PC-3 (cell line): ENCODE results near the gene ETV5. TPM values are rescaled to one million over a fixed set of nuclear protein-coding genes. Genes with fewer than 3 reads are reported as not detected.
A peak's percentile ranks its signal among the peaks of the same experiment; 100 is the strongest.

Experiments
- ATAC-seq: fragments of 200-7000 bp; cut with Tn5 transposase; 2 replicates; pipeline ENCODE4 v1.9.1; 2020; ENCODE audit warnings: mild to moderate bottlenecking, moderate library complexity
- BruUV-seq: library from RNA; stranded (reverse); fragments of 400-500 nt; replicated peaks from 2 replicates; lab custom pipeline; 2021; lab: Mats Ljungman, UMichigan
- CTCF ChIA-PET: fragments of 300-600 bp; sonication (Branson Sonifier 250); formaldehyde crosslinking; loops from one replicate; lab custom pipeline; 2022; ENCODE audit warnings: antibody characterized with exemption; lab: Charles Lee
- POLR2A ChIA-PET: fragments of 300-600 bp; sonication (Branson Sonifier 250); formaldehyde crosslinking; loops from one replicate; lab custom pipeline; 2022; ENCODE audit warnings: antibody characterized with exemption; ENCODE audit not compliant: unreplicated experiment; lab: Charles Lee
- DNase-seq: peaks from one replicate; pipeline ENCODE4 v3.0.0-alpha.2; 2015
- H2AFZ ChIP-seq: fragments of 300-600 bp; sonication (generic); 2 replicates; pipeline ENCODE4 v1.6.0; 2016; ENCODE audit warnings: antibody characterized with exemption, low read length
- H3F3A ChIP-seq: fragments of 300-600 bp; sonication (generic); one replicate; pipeline ENCODE4 v1.6.0; 2017; ENCODE audit warnings: antibody characterized with exemption, low read length, control low read depth, mild to moderate bottlenecking; ENCODE audit not compliant: unreplicated experiment
- H3K27ac ChIP-seq: fragments of 300-600 bp; sonication (generic); 2 replicates; pipeline ENCODE4 v1.5.1; 2016; ENCODE audit warnings: mild to moderate bottlenecking, low read length
- H3K27me3 ChIP-seq: fragments of 300-600 bp; sonication (generic); 2 replicates; pipeline ENCODE4 v1.6.1; 2016; ENCODE audit warnings: low read length, mixed read lengths
- H3K36me3 ChIP-seq: fragments of 300-600 bp; sonication (generic); 2 replicates; pipeline ENCODE4 v1.6.1; 2016; ENCODE audit warnings: low read depth, mixed run types, low read length, mixed read lengths
- H3K4me1 ChIP-seq: fragments of 300-600 bp; sonication (generic); 2 replicates; pipeline ENCODE4 v1.5.1; 2016; ENCODE audit warnings: low read length; ENCODE audit not compliant: insufficient read depth
- H3K4me2 ChIP-seq: fragments of 300-600 bp; sonication (generic); 2 replicates; pipeline ENCODE4 v1.6.0; 2016; ENCODE audit warnings: low read length
- H3K4me3 ChIP-seq: fragments of 300-600 bp; sonication (generic); 2 replicates; pipeline ENCODE4 v1.5.1; 2016; ENCODE audit warnings: mild to moderate bottlenecking, low read length, mixed read lengths
- H3K79me2 ChIP-seq: fragments of 300-600 bp; sonication (generic); 2 replicates; pipeline ENCODE4 v1.6.1; 2017; ENCODE audit warnings: low read length, mixed read lengths
- H3K9ac ChIP-seq: fragments of 300-600 bp; sonication (generic); 2 replicates; pipeline ENCODE4 v1.6.0; 2016; ENCODE audit warnings: mild to moderate bottlenecking, low read length
- H3K9me2 ChIP-seq: fragments of 300-600 bp; sonication (generic); replicated peaks from 2 replicates; pipeline ENCODE4 v1.6.1; 2016; ENCODE audit warnings: mixed run types, low read length, mixed read lengths
- H3K9me3 ChIP-seq: fragments of 300-600 bp; sonication (generic); 2 replicates; pipeline ENCODE4 v1.6.1; 2016; ENCODE audit warnings: low read length, mixed read lengths
- H4K20me1 ChIP-seq: fragments of 300-600 bp; sonication (generic); 2 replicates; pipeline ENCODE4 v1.6.1; 2016; ENCODE audit warnings: low read length, mixed read lengths
- EZH2 ChIP-seq: fragments of 300-600 bp; sonication (generic); IDR thresholded peaks from one replicate; pipeline ENCODE4 v1.6.1; 2017; ENCODE audit warnings: antibody characterized with exemption, mild to moderate bottlenecking, low read length; ENCODE audit not compliant: unreplicated experiment
- EZH2phosphoT487 ChIP-seq: fragments of 300-600 bp; sonication (generic); IDR thresholded peaks from 2 replicates; pipeline ENCODE4 v1.6.1; 2018; ENCODE audit warnings: mild to moderate bottlenecking, antibody characterized with exemption, low read length, borderline replicate concordance
- intact Hi-C: fragments of 100-400 bp; cut with micrococcal nuclease; formaldehyde crosslinking; loops from 2 replicates; pipeline ENCODE4 v1.9.0; 2023
- total RNA-seq: library from RNA; depleted of rRNA; stranded (reverse); fragments of >200 nt; gene quantifications from 2 replicates; pipeline ENCODE4 v1.2.3, GENCODE V29; 2014
- TF ChIP-seq, protein P1 (sequence below): fragments of 300-600 bp; sonication (generic); conservative IDR thresholded peaks from 2 replicates; pipeline ENCODE4 v1.5.1; 2017; ENCODE audit warnings: antibody characterized with exemption, low read depth, mild to moderate bottlenecking, low read length

The ETV5 gene
- total RNA-seq, 1 experiment from 2014 or later: 60.6 TPM

GRCh38 chr3:186059192-186059591, 49.7 kb downstream of the ETV5 start:
- H3K9ac ChIP-seq: no peak overlapping the region
- H3K36me3 ChIP-seq: peaks cover 38% of the 10 kb centered on the region
- no peaks in the 10 kb centered on the region for H3K79me2 ChIP-seq
- no peak overlapping the region for H3K27ac ChIP-seq
- H3K9me2 ChIP-seq: no peaks in the 10 kb centered on the region
- no peak overlapping the region for H3K4me2 ChIP-seq
- ATAC-seq (no peak), DNase-seq (no peak)
- intact Hi-C loops: no loop called here
- no TSS peak for BruUV-seq
- no peaks in the 10 kb centered on the region for H3K9me3 ChIP-seq
- ChIA-PET POLR2A (no interaction called here), CTCF (no interaction called here)
- no peak overlapping the region for H3K4me3 ChIP-seq
- no peaks in the 10 kb centered on the region for H3K27me3 ChIP-seq
- no peaks in the 10 kb centered on the region for H3F3A ChIP-seq
- H4K20me1 ChIP-seq: no peaks in the 10 kb centered on the region
- H2AFZ ChIP-seq: no peak overlapping the region
- no peaks in the 10 kb centered on the region for H3K4me1 ChIP-seq
- TF ChIP-seq EZH2phosphoT487 (no peak), EZH2 (no peak)
- TF ChIP-seq, protein P1, sequence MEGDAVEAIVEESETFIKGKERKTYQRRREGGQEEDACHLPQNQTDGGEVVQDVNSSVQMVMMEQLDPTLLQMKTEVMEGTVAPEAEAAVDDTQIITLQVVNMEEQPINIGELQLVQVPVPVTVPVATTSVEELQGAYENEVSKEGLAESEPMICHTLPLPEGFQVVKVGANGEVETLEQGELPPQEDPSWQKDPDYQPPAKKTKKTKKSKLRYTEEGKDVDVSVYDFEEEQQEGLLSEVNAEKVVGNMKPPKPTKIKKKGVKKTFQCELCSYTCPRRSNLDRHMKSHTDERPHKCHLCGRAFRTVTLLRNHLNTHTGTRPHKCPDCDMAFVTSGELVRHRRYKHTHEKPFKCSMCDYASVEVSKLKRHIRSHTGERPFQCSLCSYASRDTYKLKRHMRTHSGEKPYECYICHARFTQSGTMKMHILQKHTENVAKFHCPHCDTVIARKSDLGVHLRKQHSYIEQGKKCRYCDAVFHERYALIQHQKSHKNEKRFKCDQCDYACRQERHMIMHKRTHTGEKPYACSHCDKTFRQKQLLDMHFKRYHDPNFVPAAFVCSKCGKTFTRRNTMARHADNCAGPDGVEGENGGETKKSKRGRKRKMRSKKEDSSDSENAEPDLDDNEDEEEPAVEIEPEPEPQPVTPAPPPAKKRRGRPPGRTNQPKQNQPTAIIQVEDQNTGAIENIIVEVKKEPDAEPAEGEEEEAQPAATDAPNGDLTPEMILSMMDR: no peak

DNA sequence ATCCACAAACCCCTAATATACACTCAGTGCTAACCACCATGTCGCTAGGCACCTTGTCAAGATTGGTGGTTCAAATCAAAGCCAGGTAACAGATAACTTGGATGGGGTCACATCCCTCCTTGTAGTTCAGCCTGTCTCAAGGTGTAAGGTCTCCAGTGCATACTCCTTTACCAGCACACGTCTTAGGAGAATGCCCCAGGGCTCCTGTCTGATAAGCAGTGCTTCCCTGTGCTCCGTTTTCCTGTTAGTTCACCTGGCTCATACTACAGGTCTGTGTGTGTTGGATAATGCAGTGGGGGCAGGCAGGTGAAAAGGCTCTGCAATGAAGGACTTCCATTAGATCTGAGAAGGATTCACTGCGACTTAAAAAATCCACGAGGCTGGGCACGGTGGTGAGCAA, 50.7 kb downstream of the ETV5 start:
- CTCF ChIA-PET: no interaction called here
- Histone ChIP-seq H3K4me3 (no peak overlapping the region), H3K4me2 (no peak overlapping the region), H3K9me3 (no peaks in the 10 kb centered on the region), H3K27ac (no peak overlapping the region), H4K20me1 (no peaks in the 10 kb centered on the region), H3K9me2 (no peaks in the 10 kb centered on the region), H3K27me3 (no peaks in the 10 kb centered on the region), H3K79me2 (no peaks in the 10 kb centered on the region), H2AFZ (no peak overlapping the region), H3K9ac (no peak overlapping the region), H3K36me3 (peaks cover 30% of the 10 kb centered on the region), H3F3A (no peaks in the 10 kb centered on the region), H3K4me1 (no peaks in the 10 kb centered on the region)
- no TSS peak for BruUV-seq
- TF ChIP-seq, protein P1: no peak
- TF ChIP-seq EZH2phosphoT487 (no peak), EZH2 (no peak)
- intact Hi-C loops: no loop called here
- ATAC-seq: no peak
- DNase-seq: no peak
- POLR2A ChIA-PET: no interaction called here

- no peak overlapping the region for H3K27ac ChIP-seq
- peak; percentile 33; the same call in 1 of the 2 replicates for ATAC-seq
- CTCF ChIA-PET: no interaction called here
These were observed 51.3 kb downstream of the ETV5 start for GRCh38 chr3:186057594-186057993.

More at GRCh38 chr3:186057594-186057993, 51.3 kb downstream of the ETV5 start:
- POLR2A ChIA-PET: no interaction called here
- no peaks in the 10 kb centered on the region for H3K4me1 ChIP-seq
- TF ChIP-seq, protein P1: no peak
- peaks cover 30% of the 10 kb centered on the region for H3K36me3 ChIP-seq
- H2AFZ ChIP-seq: no peak overlapping the region
- H3K4me3 ChIP-seq: no peak overlapping the region
- no peaks in the 10 kb centered on the region for H3K9me3 ChIP-seq
- no peaks in the 10 kb centered on the region for H3K9me2 ChIP-seq
- no peaks in the 10 kb centered on the region for H3K27me3 ChIP-seq
- peak; percentile 34 for DNase-seq
- no peaks in the 10 kb centered on the region for H4K20me1 ChIP-seq
- H3K79me2 ChIP-seq: no peaks in the 10 kb centered on the region
- BruUV-seq: no TSS peak
- H3F3A ChIP-seq: no peaks in the 10 kb centered on the region
- intact Hi-C loops: no loop called here
- no peak overlapping the region for H3K9ac ChIP-seq
- no peak overlapping the region for H3K4me2 ChIP-seq
